ENCODE results near the gene PFKP.

DNA sequence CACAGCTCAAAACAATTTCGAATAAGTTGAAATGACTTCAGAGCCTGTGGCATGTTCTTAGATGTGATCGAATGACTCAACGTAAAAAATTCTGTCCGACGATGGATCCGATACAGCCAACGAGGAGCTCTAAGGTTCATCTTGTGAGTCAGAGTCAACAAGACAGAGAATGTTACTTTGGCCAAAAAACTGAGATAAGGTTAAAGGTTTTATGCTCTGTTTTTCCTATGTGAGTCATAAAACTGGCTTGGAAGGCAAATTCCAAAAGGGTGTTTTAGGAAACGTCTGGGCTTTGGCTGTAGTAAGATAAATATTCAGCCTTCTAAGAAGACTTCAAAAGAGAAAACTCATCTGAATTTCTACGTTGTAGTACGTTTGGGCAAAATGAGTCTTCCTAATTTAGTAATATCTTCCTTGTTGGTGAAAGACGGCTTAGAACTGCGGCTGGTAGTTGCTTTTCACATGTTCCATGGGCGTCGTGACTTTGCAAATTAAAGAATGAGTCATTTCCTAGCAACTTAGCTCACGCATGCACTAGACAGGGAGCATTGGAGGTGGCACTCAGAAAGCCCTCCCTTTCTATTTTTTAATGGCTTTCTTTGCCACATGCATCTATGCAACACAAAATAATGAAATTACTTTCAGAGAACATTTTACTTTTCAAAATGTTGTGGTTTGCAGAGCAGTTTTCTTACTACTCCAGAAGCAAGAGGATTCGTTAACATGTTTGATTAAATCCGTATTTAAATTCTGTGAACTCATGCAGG is 28.2 kb downstream of the PFKP start:
- no peak for TF ChIP-seq EZH2 (IDR thresholded peaks at IDR 0.05)
- TF ChIP-seq, protein P1, sequence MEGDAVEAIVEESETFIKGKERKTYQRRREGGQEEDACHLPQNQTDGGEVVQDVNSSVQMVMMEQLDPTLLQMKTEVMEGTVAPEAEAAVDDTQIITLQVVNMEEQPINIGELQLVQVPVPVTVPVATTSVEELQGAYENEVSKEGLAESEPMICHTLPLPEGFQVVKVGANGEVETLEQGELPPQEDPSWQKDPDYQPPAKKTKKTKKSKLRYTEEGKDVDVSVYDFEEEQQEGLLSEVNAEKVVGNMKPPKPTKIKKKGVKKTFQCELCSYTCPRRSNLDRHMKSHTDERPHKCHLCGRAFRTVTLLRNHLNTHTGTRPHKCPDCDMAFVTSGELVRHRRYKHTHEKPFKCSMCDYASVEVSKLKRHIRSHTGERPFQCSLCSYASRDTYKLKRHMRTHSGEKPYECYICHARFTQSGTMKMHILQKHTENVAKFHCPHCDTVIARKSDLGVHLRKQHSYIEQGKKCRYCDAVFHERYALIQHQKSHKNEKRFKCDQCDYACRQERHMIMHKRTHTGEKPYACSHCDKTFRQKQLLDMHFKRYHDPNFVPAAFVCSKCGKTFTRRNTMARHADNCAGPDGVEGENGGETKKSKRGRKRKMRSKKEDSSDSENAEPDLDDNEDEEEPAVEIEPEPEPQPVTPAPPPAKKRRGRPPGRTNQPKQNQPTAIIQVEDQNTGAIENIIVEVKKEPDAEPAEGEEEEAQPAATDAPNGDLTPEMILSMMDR (IDR thresholded peaks at IDR 0.05), result no peak

Measured in neural progenitor cell (in vitro differentiated cells).